ENCODE data around the gene TLX1. TPM values are rescaled to one million over a fixed set of nuclear protein-coding genes. Genes with fewer than 3 reads are reported as not detected.
"Not testable (repeated sequence)": the region's sequence is repeated elsewhere in the genome, so short reads cannot be mapped to it uniquely, and the experiment has no call there.

The TLX1 gene
- polyA plus RNA-seq, 1 donor (not counting 4 experiments of a cell fraction or from before 2014, with no cell fraction given): not detected

GRCh38 chr10:101152316-101152715 is 21.2 kb downstream of the TLX1 start:
- Histone ChIP-seq H3K9me1 (ENCODE audit: control insufficient read depth, extremely low read depth, insufficient read depth, low read length) (no peaks in the 10 kb centered on the region), H3K9me3 (ENCODE audit: control insufficient read depth, low read depth, low read length) (no peaks in the 10 kb centered on the region), H2AFZ (ENCODE audit: control insufficient read depth, low read length) (no peak overlapping the region), H3K27me3 (ENCODE audit: control insufficient read depth, extremely low read depth, insufficient read depth, low read length) (peaks cover 49% of the 10 kb centered on the region), H3K4me2 (ENCODE audit: control insufficient read depth, extremely low read depth, insufficient read depth, low read depth, low read length) (no peak overlapping the region), H4K20me1 (ENCODE audit: control insufficient read depth, extremely low read depth, insufficient read depth, low read length) (no peaks in the 10 kb centered on the region), H3K79me2 (ENCODE audit: control insufficient read depth, insufficient read depth, low read length) (no peaks in the 10 kb centered on the region), H3K36me3 (ENCODE audit: control insufficient read depth in 2 of 2, extremely low read depth in 1 of 2, insufficient read depth in 2 of 2, low read length in 2 of 2) (no peaks in the 10 kb centered on the region), H3K4me3 (ENCODE audit: control insufficient read depth in 2 of 3, extremely low read depth in 1 of 3, insufficient read depth in 2 of 3, low read depth in 1 of 3, low read length in 3 of 3) (no peak overlapping the region), H3K27ac (ENCODE audit: control insufficient read depth, insufficient read depth, low read length) (no peak overlapping the region), H3K4me1 (ENCODE audit: control insufficient read depth, extremely low read depth, insufficient read depth, low read length) (no peaks in the 10 kb centered on the region), H3K9ac (ENCODE audit: control insufficient read depth, extremely low read depth, insufficient read depth, low read length) (no peak overlapping the region)
- DNase-seq (ENCODE audit: low read depth, low spot score) (no peak), FAIRE-seq (no peak)
- TF ChIP-seq, protein P1, sequence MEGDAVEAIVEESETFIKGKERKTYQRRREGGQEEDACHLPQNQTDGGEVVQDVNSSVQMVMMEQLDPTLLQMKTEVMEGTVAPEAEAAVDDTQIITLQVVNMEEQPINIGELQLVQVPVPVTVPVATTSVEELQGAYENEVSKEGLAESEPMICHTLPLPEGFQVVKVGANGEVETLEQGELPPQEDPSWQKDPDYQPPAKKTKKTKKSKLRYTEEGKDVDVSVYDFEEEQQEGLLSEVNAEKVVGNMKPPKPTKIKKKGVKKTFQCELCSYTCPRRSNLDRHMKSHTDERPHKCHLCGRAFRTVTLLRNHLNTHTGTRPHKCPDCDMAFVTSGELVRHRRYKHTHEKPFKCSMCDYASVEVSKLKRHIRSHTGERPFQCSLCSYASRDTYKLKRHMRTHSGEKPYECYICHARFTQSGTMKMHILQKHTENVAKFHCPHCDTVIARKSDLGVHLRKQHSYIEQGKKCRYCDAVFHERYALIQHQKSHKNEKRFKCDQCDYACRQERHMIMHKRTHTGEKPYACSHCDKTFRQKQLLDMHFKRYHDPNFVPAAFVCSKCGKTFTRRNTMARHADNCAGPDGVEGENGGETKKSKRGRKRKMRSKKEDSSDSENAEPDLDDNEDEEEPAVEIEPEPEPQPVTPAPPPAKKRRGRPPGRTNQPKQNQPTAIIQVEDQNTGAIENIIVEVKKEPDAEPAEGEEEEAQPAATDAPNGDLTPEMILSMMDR (optimal IDR thresholded peaks at IDR 0.05 in 1 of 3, IDR thresholded peaks at IDR 0.05 in 1 of 3, conservative IDR thresholded peaks at IDR 0.05 in 1 of 3; ENCODE audit: extremely low read depth in 1 of 3, insufficient read depth in 2 of 3, low read length in 3 of 3): no peak
- no peak for TF ChIP-seq EZH2 (IDR thresholded peaks at IDR 0.05; ENCODE audit: low read length)
- dilution Hi-C loops (cut with MboI; ENCODE audit: extremely low pct_ligation_motif_present, low sequenced_read_pairs): no loop called here

DNA sequence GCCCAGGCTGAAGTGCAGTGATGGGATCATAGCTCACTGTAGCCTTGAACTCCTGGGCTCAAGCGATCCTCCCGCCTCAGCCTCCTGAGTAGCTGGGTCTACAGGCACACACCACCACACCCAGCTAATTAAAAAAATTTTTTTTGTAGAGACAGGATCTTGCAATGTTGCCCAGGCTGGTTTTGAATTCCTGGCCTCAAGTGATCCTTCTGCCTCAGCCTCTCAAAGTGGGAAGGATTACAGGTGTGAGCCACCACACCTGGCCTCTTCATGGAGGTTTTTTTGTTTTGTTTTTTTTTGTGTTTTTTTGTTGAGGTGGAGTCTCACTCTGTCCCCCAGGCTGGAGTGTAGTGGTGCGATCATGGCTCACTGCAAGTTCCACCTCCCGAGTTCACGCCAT is 23.4 kb downstream of the TLX1 start:
- H3K27me3 ChIP-seq (ENCODE audit: control insufficient read depth, extremely low read depth, insufficient read depth, low read length): peaks cover 29% of the 10 kb centered on the region
- H3K36me3 ChIP-seq (ENCODE audit: control insufficient read depth in 2 of 2, extremely low read depth in 1 of 2, insufficient read depth in 2 of 2, low read length in 2 of 2); H2AFZ ChIP-seq (ENCODE audit: control insufficient read depth, low read length); H3K9me3 ChIP-seq (ENCODE audit: control insufficient read depth, low read depth, low read length); H4K20me1 ChIP-seq (ENCODE audit: control insufficient read depth, extremely low read depth, insufficient read depth, low read length); H3K4me1 ChIP-seq (ENCODE audit: control insufficient read depth, extremely low read depth, insufficient read depth, low read length); H3K9ac ChIP-seq (ENCODE audit: control insufficient read depth, extremely low read depth, insufficient read depth, low read length); DNase-seq (ENCODE audit: low read depth, low spot score); FAIRE-seq; H3K4me3 ChIP-seq (ENCODE audit: control insufficient read depth in 2 of 3, extremely low read depth in 1 of 3, insufficient read depth in 2 of 3, low read depth in 1 of 3, low read length in 3 of 3); H3K27ac ChIP-seq (ENCODE audit: control insufficient read depth, insufficient read depth, low read length); dilution Hi-C loops (cut with MboI; ENCODE audit: extremely low pct_ligation_motif_present, low sequenced_read_pairs); H3K9me1 ChIP-seq (ENCODE audit: control insufficient read depth, extremely low read depth, insufficient read depth, low read length); H3K79me2 ChIP-seq (ENCODE audit: control insufficient read depth, insufficient read depth, low read length); H3K4me2 ChIP-seq (ENCODE audit: control insufficient read depth, extremely low read depth, insufficient read depth, low read depth, low read length): not testable (repeated sequence)

DNA sequence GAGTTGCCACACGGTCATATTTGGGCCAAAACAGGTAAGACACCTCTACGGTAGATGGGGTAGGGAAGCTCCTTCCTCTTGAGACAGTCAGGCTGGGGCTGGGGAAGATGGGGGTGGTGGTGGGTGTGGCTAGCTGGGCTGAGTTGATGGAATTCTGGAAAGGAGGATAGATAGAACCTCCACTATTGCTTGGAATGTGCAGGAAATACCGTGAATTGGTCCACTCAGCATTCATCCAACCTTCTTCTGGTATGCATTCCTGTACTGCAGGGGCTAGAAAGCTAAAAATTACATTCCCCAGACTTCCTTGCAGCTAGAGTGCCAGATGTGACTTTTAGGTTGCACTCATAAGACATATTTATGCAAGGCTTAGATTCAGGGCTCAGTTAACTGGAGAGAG is 24.8 kb downstream of the TLX1 start:
- no peak overlapping the region for H3K4me2 ChIP-seq (ENCODE audit: control insufficient read depth, extremely low read depth, insufficient read depth, low read depth, low read length)
- H3K9me3 ChIP-seq (ENCODE audit: control insufficient read depth, low read depth, low read length): no peaks in the 10 kb centered on the region
- TF ChIP-seq, protein P1 (optimal IDR thresholded peaks at IDR 0.05 in 1 of 3, IDR thresholded peaks at IDR 0.05 in 1 of 3, conservative IDR thresholded peaks at IDR 0.05 in 1 of 3; ENCODE audit: extremely low read depth in 1 of 3, insufficient read depth in 2 of 3, low read length in 3 of 3): no peak
- no peak for TF ChIP-seq EZH2 (IDR thresholded peaks at IDR 0.05; ENCODE audit: low read length)
- no peaks in the 10 kb centered on the region for H3K79me2 ChIP-seq (ENCODE audit: control insufficient read depth, insufficient read depth, low read length)
- H3K9ac ChIP-seq (ENCODE audit: control insufficient read depth, extremely low read depth, insufficient read depth, low read length): no peak overlapping the region
- H3K27ac ChIP-seq (ENCODE audit: control insufficient read depth, insufficient read depth, low read length): no peak overlapping the region
- H3K4me1 ChIP-seq (ENCODE audit: control insufficient read depth, extremely low read depth, insufficient read depth, low read length): peaks cover 8% of the 10 kb centered on the region
- H3K4me3 ChIP-seq (ENCODE audit: control insufficient read depth in 2 of 3, extremely low read depth in 1 of 3, insufficient read depth in 2 of 3, low read depth in 1 of 3, low read length in 3 of 3): no peak overlapping the region
- FAIRE-seq (no peak), DNase-seq (ENCODE audit: low read depth, low spot score) (no peak)
- no peaks in the 10 kb centered on the region for H3K36me3 ChIP-seq (ENCODE audit: control insufficient read depth in 2 of 2, extremely low read depth in 1 of 2, insufficient read depth in 2 of 2, low read length in 2 of 2)
- H3K9me1 ChIP-seq (ENCODE audit: control insufficient read depth, extremely low read depth, insufficient read depth, low read length): no peaks in the 10 kb centered on the region
- H2AFZ ChIP-seq (ENCODE audit: control insufficient read depth, low read length): no peak overlapping the region
- dilution Hi-C loops (cut with MboI; ENCODE audit: extremely low pct_ligation_motif_present, low sequenced_read_pairs): no loop called here
- H3K27me3 ChIP-seq (ENCODE audit: control insufficient read depth, extremely low read depth, insufficient read depth, low read length): peaks cover 20% of the 10 kb centered on the region
- no peaks in the 10 kb centered on the region for H4K20me1 ChIP-seq (ENCODE audit: control insufficient read depth, extremely low read depth, insufficient read depth, low read length)

Measured in keratinocyte (primary cell).